ENCODE results near the gene FARSB.

Gene FARSB

DNA sequence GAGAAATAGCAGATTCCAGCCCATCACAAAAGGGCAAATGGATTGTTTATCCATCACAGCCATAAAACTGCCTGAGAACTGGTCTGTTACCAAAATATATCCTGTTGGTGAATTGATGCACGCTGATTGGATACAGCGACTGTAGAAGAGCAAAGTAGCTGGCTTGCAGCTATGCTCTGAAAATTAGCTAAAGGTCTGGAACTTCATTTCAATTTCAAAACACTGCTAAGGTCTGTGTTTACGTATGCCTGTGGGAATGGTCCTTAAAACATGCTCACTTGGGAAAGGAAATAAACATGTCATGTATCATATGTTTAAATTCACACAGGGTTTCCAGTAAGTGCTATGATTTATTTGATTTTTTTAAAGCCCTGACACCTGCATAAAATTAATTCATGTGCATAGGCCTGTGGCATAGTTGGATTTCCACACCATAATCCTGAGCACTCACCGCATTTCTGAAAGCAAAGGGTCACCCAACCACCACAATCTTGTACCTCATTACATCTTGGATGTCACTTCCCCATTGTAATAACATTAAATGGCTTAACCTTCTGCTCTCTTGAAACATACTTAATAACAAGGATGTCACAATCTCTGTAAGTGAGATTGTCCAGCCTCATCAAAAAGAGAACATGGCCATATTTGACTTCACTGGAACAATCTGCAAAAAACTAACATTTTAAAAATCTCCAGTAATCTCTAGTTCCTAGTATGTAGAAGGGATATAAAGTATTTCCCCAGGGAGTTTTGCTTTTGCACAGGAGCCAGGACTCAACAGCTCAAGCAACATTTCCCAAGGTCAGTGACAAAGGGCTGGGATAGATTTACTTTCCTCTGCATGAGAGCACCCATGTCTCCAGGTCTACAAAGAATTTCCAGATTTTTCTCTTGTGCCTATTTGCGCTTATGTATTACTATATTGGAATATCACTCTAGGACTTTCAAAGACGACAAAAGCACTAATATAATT lies 109.8 kb downstream of the FARSB start:
- no peak for DNase-seq

DNA sequence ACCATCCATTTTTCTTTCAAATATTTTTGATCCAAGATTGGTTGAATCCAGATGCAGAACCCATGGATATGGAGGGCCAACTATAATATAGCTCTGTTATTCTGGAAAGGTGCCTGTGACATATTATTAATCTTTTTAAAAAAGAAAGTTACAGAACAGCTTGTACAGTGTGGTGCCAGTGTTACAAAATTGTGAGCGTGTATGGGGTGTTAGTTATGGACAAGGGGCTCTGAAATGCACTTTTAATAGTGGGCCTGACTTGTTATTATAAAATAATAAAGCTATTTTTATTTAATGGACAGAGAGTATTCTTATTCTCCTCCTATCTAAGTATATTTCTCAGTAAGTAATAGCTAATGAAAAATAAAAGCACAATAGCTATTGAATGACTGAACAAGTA lies 111.2 kb downstream of the FARSB start:
- DNase-seq = no peak

DNA sequence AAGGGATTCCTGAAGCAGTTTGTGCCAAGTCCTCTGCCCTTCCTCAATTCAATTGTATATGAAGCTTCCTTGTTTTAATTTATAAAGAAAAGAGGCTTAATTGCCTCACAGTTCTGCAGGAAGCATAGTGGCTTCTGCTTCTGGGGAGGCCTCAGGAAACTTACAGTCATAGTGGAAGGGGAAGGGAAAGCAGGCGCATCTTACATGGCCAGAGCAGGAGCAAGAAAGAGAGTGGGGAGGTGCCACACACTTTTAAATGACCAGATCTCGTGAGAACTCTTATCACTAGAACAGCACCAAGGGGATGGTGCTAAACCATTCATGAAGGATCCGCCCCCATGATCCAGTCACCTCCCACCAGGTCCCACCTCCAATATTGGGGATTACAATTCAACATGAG lies 117.4 kb downstream of the FARSB start:
- DNase-seq = no peak

DNA sequence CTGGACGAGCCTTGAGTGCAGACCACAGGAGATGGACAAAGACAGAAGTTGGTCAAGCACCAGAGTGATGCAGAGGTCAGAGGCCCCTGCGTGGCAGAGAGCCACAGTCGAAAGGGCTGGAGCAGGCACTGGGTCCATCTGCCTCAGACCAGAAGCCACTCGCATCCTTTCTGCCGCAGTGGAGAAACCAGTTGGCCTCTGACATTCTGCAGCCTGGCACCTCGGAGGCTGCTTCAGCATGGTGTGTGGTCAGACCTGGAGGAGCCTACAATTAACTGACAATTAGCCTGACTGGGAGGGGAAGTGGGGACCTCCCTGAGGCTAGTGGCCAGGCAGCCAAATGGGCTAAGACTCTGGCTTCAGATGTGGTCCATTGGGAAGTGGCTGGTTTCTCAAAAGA lies 120.4 kb downstream of the FARSB start:
- no peak for DNase-seq

DNA sequence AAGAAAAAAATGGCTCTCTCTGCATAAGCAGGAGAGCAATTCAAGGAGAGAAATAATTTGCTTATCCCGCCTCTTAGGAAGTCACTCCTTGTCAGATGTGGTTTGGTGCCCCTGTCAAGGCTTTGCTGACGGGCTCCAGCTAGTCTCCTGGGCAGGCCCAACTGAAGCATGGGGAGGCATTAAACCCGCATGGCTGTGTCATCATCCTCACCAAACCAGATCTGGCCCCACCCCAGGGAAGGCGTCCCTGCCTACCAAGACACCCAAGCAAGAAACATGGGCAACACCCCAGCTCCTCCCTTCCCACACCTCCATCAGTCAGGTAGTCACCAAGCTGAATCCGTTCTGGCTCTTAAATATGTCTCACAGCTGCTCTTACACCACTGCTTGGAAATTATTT lies 123.6 kb downstream of the FARSB start:
- no peak for DNase-seq

DNA sequence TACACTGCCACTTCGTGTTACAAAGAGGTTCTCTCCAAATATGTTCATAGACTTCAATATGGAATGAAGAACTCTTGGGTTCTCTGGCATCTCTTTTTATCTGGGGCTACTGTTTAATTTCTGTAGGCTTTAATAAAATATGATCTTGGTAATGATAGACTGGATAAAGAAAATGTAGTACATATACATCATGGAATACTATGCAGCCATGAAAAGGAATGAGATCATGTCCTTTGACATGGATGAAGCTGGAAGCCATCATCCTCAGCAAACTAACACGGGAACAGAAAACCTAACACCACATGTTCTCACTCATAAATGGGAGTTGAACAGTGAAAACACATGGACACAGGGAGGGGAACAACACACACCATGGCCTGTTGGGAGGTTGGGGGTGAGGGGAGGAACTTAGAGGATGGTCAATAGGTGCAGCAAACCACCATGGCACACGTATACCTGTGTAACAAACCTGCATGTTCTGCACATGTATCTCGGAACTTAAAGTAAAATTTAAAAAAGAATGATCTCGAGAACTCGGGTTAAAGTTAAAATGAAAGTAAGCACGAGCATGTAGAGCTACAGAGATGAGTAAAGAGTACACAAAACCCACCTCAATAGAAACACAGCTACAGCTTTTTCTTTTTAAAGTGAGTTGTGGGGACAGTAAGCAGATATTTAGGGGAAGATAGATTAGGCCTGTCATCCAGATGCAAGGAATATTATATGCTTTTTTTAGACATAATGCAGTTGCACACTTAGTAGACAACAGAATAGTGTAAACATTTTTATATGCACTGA lies 129.2 kb downstream of the FARSB start:
- no peak for DNase-seq

DNA sequence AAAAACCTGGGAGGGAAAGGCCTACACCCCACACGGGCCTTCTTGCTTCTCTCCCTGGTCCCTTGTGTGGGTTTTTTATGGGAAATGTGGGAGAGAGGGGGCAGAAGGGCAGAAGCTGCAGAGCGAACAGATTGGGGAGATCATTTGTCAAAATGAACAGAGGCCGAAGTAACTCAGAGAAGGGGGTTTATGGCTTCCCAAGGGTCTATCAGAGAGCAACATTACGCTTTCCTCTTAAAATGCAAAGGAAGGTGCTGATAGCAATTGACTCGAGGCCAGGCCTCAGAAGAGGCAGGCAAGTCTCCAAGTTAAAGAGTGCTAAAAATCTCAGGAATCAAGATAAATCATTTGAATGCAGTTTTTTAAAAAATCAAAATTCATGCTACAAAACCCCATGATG lies 130.1 kb downstream of the FARSB start:
- DNase-seq = no peak

DNA sequence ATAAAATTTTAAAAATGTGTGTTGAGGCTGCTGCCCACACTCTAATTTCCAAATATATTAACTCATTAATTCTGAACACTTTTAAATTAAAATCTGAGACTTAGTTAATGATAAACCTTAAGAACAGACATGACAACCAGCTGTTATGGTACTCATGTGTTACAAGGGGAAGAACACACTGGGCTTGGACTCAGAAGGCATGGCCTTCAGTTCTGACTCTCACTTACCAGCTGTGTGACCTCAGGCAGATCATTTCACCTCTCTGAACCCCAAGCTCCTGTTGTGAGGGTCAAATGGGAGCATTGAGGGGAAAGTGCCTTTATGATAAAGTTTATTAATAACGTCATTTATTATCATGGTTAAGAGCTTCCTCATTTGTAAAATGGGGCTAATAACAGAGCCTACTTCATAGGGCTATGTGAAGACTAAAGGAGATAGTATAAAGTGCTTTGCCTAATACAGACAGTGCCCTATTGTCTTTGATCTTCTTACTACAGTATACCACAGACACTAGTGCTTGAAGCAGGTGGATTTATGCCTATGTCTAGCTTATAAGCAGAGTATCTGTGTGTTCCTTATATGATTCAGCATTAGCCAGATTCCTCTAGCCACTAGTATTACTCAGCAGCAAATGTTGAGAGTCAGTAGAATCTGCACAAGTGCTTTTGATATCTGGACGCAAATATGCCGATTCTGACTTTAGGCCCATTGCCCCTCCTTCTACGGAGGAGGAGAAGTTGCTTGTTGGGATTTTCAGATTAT lies 131.9 kb downstream of the FARSB start:
- DNase-seq = no peak

DNA sequence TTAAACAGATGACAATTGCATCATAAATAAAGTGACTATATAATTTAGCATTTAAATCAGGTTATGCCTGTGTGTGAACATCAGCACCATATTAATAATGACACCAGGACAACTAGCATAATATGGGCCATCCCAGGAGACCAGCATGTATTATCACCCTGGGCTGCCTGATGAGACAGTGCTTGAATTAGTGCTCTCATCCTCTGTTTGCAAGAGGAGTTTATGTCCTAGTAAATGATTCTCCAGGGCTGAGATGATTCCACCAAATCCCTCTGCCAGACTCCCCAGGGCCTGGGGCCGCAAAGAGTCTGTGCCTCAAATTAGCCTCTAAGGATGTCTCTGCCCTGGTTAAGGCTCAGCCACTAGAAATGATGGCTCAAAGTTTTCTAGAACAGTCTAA lies 133.8 kb downstream of the FARSB start:
- no peak for DNase-seq

DNA sequence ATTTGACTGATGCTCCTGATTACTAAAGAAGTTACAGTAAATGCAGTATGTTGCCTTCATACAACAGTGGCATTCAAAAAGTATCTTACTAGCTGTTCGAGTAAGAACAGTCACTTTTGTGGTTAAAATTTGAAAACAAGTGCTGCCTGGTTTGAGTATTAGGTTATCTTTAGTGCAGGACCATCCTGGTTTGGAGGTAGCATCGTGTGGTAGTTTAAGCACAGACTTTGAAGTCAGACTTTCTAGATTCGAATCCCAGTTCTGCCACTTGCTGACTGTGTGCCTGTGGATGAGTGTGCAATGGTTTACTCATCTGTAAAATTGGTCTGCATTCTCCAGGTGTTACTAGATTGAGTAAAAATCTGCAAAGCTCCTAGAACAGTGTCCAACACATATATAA lies 134.8 kb downstream of the FARSB start:
- no peak for DNase-seq
